Measurements from ENCODE around the gene MPHOSPH6. TPM values are rescaled to one million over a fixed set of nuclear protein-coding genes. Genes with fewer than 3 reads are reported as not detected.

Gene MPHOSPH6
- total RNA-seq, 1 donor from 2014 or later, result 28.4 TPM

- no peak for TF ChIP-seq CTCF (conservative IDR thresholded peaks at IDR 0.05)
- no peak overlapping the region for H3K27ac Mint-ChIP-seq
- no peak for DNase-seq (ENCODE audit: extremely low spot score, unreplicated experiment)
- H3K4me3 Mint-ChIP-seq, result no peak overlapping the region
- peaks cover 9% of the 10 kb centered on the region for H3K4me1 Mint-ChIP-seq (ENCODE audit: unreplicated experiment)
- H3K36me3 Mint-ChIP-seq, result no peaks in the 10 kb centered on the region
- H3K9me3 Mint-ChIP-seq, result no peaks in the 10 kb centered on the region
- H3K27me3 Mint-ChIP-seq, result peaks cover 13% of the 10 kb centered on the region
These were observed 29.2 kb upstream of the MPHOSPH6 start for GRCh38 chr16:82199209-82199608.

GRCh38 chr16:82197540-82198240 is 27.7 kb upstream of the MPHOSPH6 start:
- no peak for TF ChIP-seq CTCF (conservative IDR thresholded peaks at IDR 0.05)
- H3K9me3 Mint-ChIP-seq, result no peaks in the 10 kb centered on the region
- H3K27me3 Mint-ChIP-seq, result peaks cover 13% of the 10 kb centered on the region
- no peak overlapping the region for H3K27ac Mint-ChIP-seq
- H3K4me1 Mint-ChIP-seq (ENCODE audit: unreplicated experiment), result peaks cover 14% of the 10 kb centered on the region
- no peak for DNase-seq (ENCODE audit: extremely low spot score, unreplicated experiment)
- no peak overlapping the region for H3K4me3 Mint-ChIP-seq
- no peaks in the 10 kb centered on the region for H3K36me3 Mint-ChIP-seq

GRCh38 chr16:82195917-82196494 is 26.0 kb upstream of the MPHOSPH6 start:
- H3K27me3 Mint-ChIP-seq, result peaks cover 13% of the 10 kb centered on the region
- peaks cover 15% of the 10 kb centered on the region for H3K4me1 Mint-ChIP-seq (ENCODE audit: unreplicated experiment)
- H3K36me3 Mint-ChIP-seq, result no peaks in the 10 kb centered on the region
- no peak for DNase-seq (ENCODE audit: extremely low spot score, unreplicated experiment)
- no peak for TF ChIP-seq CTCF (conservative IDR thresholded peaks at IDR 0.05)
- no peaks in the 10 kb centered on the region for H3K9me3 Mint-ChIP-seq
- H3K27ac Mint-ChIP-seq, result no peak overlapping the region
- H3K4me3 Mint-ChIP-seq, result no peak overlapping the region

GRCh38 chr16:82194086-82194485 is 24.1 kb upstream of the MPHOSPH6 start:
- no peaks in the 10 kb centered on the region for H3K36me3 Mint-ChIP-seq
- peaks cover 15% of the 10 kb centered on the region for H3K4me1 Mint-ChIP-seq (ENCODE audit: unreplicated experiment)
- no peak overlapping the region for H3K27ac Mint-ChIP-seq
- no peak for TF ChIP-seq CTCF (conservative IDR thresholded peaks at IDR 0.05)
- H3K4me3 Mint-ChIP-seq, result no peak overlapping the region
- peaks cover 11% of the 10 kb centered on the region for H3K27me3 Mint-ChIP-seq
- no peaks in the 10 kb centered on the region for H3K9me3 Mint-ChIP-seq
- no peak for DNase-seq (ENCODE audit: extremely low spot score, unreplicated experiment)

- no peaks in the 10 kb centered on the region for H3K36me3 Mint-ChIP-seq
- TF ChIP-seq CTCF (conservative IDR thresholded peaks at IDR 0.05), result no peak
- peaks cover 13% of the 10 kb centered on the region for H3K27me3 Mint-ChIP-seq
- no peaks in the 10 kb centered on the region for H3K9me3 Mint-ChIP-seq
- H3K27ac Mint-ChIP-seq, result no peak overlapping the region
- H3K4me1 Mint-ChIP-seq (ENCODE audit: unreplicated experiment), result peaks cover 15% of the 10 kb centered on the region
- no peak for DNase-seq (ENCODE audit: extremely low spot score, unreplicated experiment)
- H3K4me3 Mint-ChIP-seq, result no peak overlapping the region
These were observed 22.6 kb upstream of the MPHOSPH6 start for GRCh38 chr16:82192665-82193064.
